Measurements from ENCODE around the gene MED9. TPM values are rescaled to one million over a fixed set of nuclear protein-coding genes. Genes with fewer than 3 reads are reported as not detected.

MED9 gene
- total RNA-seq, 3 donors from 2014 or later, result 17.9 to 23.1 (median 20.3) TPM

DNA sequence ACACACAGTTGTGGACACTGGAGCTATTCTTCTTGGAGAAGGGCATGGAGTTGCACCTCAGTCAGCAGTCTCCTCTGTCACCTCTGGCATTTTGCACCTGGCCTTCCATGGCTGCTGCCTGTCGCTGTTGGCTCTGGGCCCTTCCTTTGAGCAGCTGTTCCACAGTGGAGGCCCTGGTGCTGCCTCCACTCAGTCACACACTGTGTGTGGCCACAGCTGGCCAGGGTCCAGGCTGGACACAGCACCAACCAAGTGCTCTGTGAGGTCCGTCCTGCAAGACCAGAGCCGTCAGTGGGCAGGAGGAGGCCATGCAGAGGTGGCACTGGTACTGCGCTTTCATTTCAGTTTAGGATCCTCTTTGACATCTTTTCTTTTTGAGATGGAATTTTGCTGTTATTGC lies 21.6 kb upstream of the MED9 start:
- ATAC-seq (no peak), DNase-seq (no peak)
- no peak for TF ChIP-seq CTCF (IDR thresholded peaks at IDR 0.05)
- intact Hi-C loops (cut with DNase I, micrococcal nuclease), result no loop called here
- Histone ChIP-seq H3K9me3 (no peaks in the 10 kb centered on the region), H3K4me3 (no peak overlapping the region), H3K36me3 (ENCODE audit: low read depth) (no peaks in the 10 kb centered on the region), H3K4me1 (ENCODE audit: low read depth) (no peaks in the 10 kb centered on the region)

DNA sequence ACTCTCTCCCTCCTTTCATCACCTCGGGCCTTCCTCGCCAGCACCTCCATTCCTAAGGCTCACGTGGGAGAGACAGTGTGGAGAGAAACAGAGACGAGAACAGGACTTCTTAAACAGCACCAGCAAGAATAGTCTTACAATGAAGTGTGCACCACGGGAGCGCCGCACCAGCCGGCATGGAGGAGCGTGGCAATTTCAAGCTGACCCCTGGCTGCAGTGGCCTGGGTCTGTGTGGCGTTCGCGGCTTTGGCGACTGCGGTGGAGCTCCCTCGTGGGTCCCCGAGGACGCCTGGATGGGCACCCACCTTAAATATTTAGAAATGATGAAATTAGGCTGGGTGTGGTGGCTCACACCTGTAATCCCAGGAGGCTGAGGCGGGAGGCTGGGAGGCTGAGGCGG lies 20.5 kb upstream of the MED9 start:
- ATAC-seq (no peak), DNase-seq (no peak)
- no peak overlapping the region for H3K4me3 ChIP-seq

GRCh38 chr17:17457680-17458079 lies 19.1 kb upstream of the MED9 start:
- no peaks in the 10 kb centered on the region for H3K36me3 ChIP-seq (ENCODE audit: low read depth)
- peak in 1 of 3 donors; percentile 48 for DNase-seq

More for the DNA sequence above, 20.5 kb upstream of the MED9 start:
- intact Hi-C loops (cut with DNase I, micrococcal nuclease), result no loop called here
- Histone ChIP-seq H3K36me3 (ENCODE audit: low read depth) (no peaks in the 10 kb centered on the region), H3K9me3 (no peaks in the 10 kb centered on the region), H3K4me1 (ENCODE audit: low read depth) (no peaks in the 10 kb centered on the region)
- TF ChIP-seq CTCF (IDR thresholded peaks at IDR 0.05), result no peak

DNA sequence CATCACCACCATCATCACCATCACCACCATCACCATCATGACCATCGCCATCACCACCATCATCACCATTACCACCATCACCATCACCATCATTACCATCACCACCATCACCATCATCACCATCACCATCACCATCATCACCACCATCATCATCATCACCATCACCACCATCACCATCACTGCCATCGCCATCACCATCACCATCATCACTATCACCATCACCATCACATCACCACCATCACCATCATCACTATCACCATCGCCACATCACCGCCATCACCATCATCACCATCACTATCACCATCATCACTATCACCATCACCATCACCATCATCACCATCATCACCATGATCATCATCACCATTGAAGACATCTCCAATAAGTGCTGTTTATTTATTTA lies 16.8 kb upstream of the MED9 start:
- Histone ChIP-seq H3K36me3 (ENCODE audit: low read depth) (no peaks in the 10 kb centered on the region), H3K4me1 (ENCODE audit: low read depth) (peaks cover 6% of the 10 kb centered on the region), H3K4me3 (no peak overlapping the region), H3K9me3 (no peaks in the 10 kb centered on the region)
- TF ChIP-seq CTCF (IDR thresholded peaks at IDR 0.05), result no peak
- DNase-seq (no peak), ATAC-seq (no peak)
- intact Hi-C loops (cut with DNase I, micrococcal nuclease), result no loop called here

More at GRCh38 chr17:17457680-17458079, 19.1 kb upstream of the MED9 start:
- H3K4me3 ChIP-seq, result no peak overlapping the region
- intact Hi-C loops (cut with DNase I, micrococcal nuclease), result no loop called here
- TF ChIP-seq CTCF (IDR thresholded peaks at IDR 0.05), result no peak
- peak; percentile 89 for ATAC-seq
- no peaks in the 10 kb centered on the region for H3K9me3 ChIP-seq
- H3K4me1 ChIP-seq (ENCODE audit: low read depth), result peaks cover 6% of the 10 kb centered on the region

DNA sequence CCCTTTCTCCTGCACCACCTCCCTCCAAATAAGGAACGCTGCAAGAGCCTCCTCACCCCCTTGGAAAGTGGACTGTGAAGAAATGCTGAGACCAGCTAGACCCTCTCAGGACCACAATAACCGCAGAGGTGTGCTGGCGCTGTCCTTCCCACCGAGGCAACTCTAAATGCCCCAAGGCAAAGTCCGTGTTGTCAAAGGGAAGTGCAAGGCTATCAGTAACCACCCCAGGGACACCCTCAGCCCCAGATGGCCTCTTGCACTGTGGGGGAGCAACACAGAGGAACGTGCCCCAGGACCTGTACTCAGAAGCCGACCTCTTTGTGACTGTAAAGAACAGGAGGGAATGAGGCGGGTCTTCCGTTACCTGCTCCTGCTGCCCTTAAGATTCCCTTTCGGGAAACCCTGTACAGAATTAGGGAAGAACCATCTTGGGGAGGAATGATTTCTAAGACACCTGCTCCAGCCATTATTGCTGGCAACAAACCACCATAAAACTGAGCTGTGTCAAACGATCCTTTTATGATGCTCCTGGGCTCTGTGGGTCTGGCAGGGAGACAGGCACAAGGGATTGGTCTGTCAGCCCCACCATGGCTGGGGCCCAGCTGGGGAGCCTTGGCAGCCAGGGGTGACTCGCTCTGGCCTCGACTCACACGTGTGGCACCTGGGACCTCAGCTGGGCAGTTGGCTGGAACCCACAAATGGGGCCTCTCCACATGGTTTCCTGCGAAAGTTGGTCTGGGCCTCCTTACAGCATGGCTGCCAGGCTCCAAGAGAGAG lies 14.6 kb upstream of the MED9 start:
- peak in 2 of 3 donors; percentile 31 to 49 for DNase-seq

More for the DNA sequence above, 14.6 kb upstream of the MED9 start:
- peaks cover 8% of the 10 kb centered on the region for H3K4me1 ChIP-seq (ENCODE audit: low read depth)
- H3K9me3 ChIP-seq, result no peaks in the 10 kb centered on the region
- no peak overlapping the region for H3K4me3 ChIP-seq
- no peak for TF ChIP-seq CTCF (IDR thresholded peaks at IDR 0.05)
- intact Hi-C loops (cut with DNase I, micrococcal nuclease), result no loop called here
- peak; percentile 80 for ATAC-seq
- H3K36me3 ChIP-seq (ENCODE audit: low read depth), result no peaks in the 10 kb centered on the region
